ENCODE data around the gene PRR23C. TPM values are rescaled to one million over a fixed set of nuclear protein-coding genes. Genes with fewer than 3 reads are reported as not detected.
A peak's percentile ranks its signal among the peaks of the same experiment; 100 is the strongest.

The PRR23C gene
- total RNA-seq, 1 experiment from 2014 or later, result not detected

- peak; percentile 73 for DNase-seq
- H3K4me3 ChIP-seq (ENCODE audit: insufficient read depth, low read depth, low read length), result no peak within 1 kb of the TSS
- no peaks in the 10 kb centered on the region for H3K27me3 ChIP-seq (ENCODE audit: control insufficient read depth, insufficient read depth, low read length)
- no peaks in the 10 kb centered on the region for H3K36me3 ChIP-seq (replicated peaks; ENCODE audit: control insufficient read depth, insufficient read depth, low read length)
These were observed 23.8 kb downstream of the PRR23C start, which contains the start of gene PRR23B for GRCh38 chr3:139020868-139021234. TSS of gene PRR23B (minus strand) at chr3:139020926. CDS start at chr3:139020661, 265 bp downstream.

DNA sequence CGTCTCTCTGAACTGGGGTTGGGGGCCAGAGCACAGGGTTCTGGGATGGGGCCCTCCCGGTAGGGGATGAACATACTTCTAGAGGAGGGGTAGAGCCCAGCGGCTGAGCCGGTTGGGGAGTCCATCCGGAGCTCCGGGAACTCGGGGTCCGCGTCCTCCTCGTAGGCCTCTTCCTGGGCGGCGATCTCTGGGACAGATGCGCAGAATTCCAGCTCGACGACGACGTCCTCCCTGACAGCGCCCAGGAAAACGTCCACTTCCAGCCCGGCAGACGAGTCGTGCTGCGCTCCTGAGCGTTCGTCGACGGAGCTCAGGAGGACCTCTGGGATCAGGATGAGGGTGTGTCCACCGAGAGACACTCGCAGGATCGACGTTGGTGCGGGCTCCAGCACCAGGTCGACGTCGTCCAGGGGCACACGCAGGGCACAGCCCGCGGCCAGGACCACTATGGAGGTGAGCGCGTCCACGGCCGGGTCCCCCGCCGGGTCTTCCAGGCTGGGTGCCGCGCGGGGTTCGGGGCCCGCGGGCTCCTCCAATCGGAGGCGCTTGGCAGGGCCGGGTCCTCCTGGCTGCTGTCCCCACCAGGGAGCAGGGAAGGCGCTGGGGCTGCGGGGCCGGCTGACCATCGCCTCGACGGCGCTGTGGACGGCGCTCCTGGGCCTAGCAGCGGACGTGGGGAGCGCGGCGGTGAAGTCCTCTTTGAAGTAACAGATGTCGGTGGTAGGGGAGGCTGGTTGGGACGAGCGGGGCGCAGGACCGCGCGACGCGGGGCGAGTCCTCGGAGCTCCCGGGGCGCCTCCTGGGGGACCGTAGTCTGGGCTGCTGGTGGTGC lies 24.4 kb downstream of the PRR23C start:
- Histone ChIP-seq H3K36me3 (replicated peaks; ENCODE audit: control insufficient read depth, insufficient read depth, low read length) (no peaks in the 10 kb centered on the region), H3K4me3 (ENCODE audit: insufficient read depth, low read depth, low read length) (no peak overlapping the region), H3K27me3 (ENCODE audit: control insufficient read depth, insufficient read depth, low read length) (no peaks in the 10 kb centered on the region)
- no peak for DNase-seq

GRCh38 chr3:139016430-139017048 lies 28.2 kb downstream of the PRR23C start:
- Histone ChIP-seq H3K27me3 (ENCODE audit: control insufficient read depth, insufficient read depth, low read length) (no peaks in the 10 kb centered on the region), H3K4me3 (ENCODE audit: insufficient read depth, low read depth, low read length) (no peak overlapping the region), H3K36me3 (replicated peaks; ENCODE audit: control insufficient read depth, insufficient read depth, low read length) (no peaks in the 10 kb centered on the region)
- no peak for DNase-seq

DNA sequence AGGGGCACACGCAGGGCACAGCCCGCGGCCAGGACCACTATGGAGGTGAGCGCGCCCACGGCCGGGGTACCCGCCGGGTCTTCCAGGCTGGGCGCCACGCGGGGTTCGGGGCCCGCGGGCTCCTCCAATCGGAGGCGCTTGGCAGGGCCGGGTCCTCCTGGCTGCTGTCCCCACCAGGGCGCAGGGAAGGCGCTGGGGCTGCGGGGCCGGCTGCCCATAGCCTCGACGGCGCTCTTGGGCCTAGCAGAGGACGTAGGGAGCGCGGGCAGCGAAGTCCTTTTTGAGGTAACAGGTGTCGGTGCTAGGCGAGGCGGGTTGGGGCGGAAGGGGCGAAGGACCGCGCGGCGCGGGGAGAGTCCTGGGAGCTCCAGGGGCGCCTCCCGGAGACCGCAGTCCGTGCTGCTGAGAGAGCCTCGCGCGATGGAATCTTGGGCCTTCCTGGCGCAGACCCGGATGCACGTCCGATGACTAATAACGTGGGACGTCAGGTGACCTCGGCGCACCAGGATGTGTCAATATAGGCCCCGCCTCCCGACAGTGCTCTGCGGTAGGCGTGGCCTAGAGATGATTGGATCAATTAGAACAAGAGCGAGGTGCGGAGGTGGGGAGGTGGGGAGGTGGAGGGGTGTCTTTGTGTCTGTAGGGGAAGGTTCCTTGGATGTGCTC lies 38.5 kb downstream of the PRR23C start, which contains the start of gene PRR23A:
Gene PRR23A, minus strand, starts transcription at position 218 of the 666 bp plus-strand sequence. Its CDS starts 0 bp downstream, at position 218.
- Histone ChIP-seq H3K36me3 (replicated peaks; ENCODE audit: control insufficient read depth, insufficient read depth, low read length) (no peaks in the 10 kb centered on the region), H3K4me3 (ENCODE audit: insufficient read depth, low read depth, low read length) (no peak within 1 kb of the TSS), H3K27me3 (ENCODE audit: control insufficient read depth, insufficient read depth, low read length) (no peaks in the 10 kb centered on the region)
- DNase-seq, result no peak

- Histone ChIP-seq H3K36me3 (replicated peaks; ENCODE audit: control insufficient read depth, insufficient read depth, low read length) (no peaks in the 10 kb centered on the region), H3K4me3 (ENCODE audit: insufficient read depth, low read depth, low read length) (no peak overlapping the region), H3K27me3 (ENCODE audit: control insufficient read depth, insufficient read depth, low read length) (no peaks in the 10 kb centered on the region)
- no peak for DNase-seq
These were observed 39.2 kb downstream of the PRR23C start for GRCh38 chr3:139005356-139005993.

- Histone ChIP-seq H3K36me3 (replicated peaks; ENCODE audit: control insufficient read depth, insufficient read depth, low read length) (no peaks in the 10 kb centered on the region), H3K4me3 (ENCODE audit: insufficient read depth, low read depth, low read length) (no peak overlapping the region), H3K27me3 (ENCODE audit: control insufficient read depth, insufficient read depth, low read length) (no peaks in the 10 kb centered on the region)
- DNase-seq, result no peak
These were observed 49.0 kb downstream of the PRR23C start for GRCh38 chr3:138995706-138996105.

Other genes with a start within 250 kb of the PRR23C start
- gene PIK3CB, start 210.0 kb downstream of the PRR23C start, total RNA-seq (2014; rRNA removed; shearing (Covaris generic)), result 19.0 and 26.7 TPM in 2 replicates
- gene FOXL2, start 97.8 kb downstream of the PRR23C start, total RNA-seq (2014; rRNA removed; shearing (Covaris generic)), result 1.6 and 2.2 TPM in 2 replicates
- gene FOXL2NB, start 97.7 kb downstream of the PRR23C start, total RNA-seq (2014; rRNA removed; shearing (Covaris generic)), result 3.9 and 5.5 TPM in 2 replicates
- gene PRR23A, start 38.6 kb downstream of the PRR23C start, total RNA-seq (2014; rRNA removed; shearing (Covaris generic)), result not detected in 2 replicates
- gene PRR23B, start 24.0 kb downstream of the PRR23C start, total RNA-seq (2014; rRNA removed; shearing (Covaris generic)), result not detected in 2 replicates

All from H7 (cell line).